Smooth muscle cell of the coronary artery (primary cell): ENCODE measurements around the gene ETFBKMT. TPM values are rescaled to one million over a fixed set of nuclear protein-coding genes. Genes with fewer than 3 reads are reported as not detected.

Source experiments
- total RNA-seq: library from RNA; depleted of rRNA; stranded (reverse); fragments of >200 nt; gene quantifications from 2 replicates; pipeline ENCODE4 v1.2.3, GENCODE V29; 2014; ENCODE audit warnings: low replicate concordance

Gene ETFBKMT
- 2.2 and 3.6 TPM in 2 replicates for total RNA-seq

GRCh38 chr12:31659087-31659942, at the start of gene ETFBKMT:
TSS of gene ETFBKMT (plus strand) at chr12:31659688. CDS start at chr12:31661954, 2,266 bp downstream.

Other genes starting within 250 kb of the ETFBKMT start
- gene DENND5B, start 68.6 kb upstream of the ETFBKMT start, total RNA-seq: 4.2 and 8.4 TPM in 2 replicates
- 7.8 and 12.6 TPM in 2 replicates for gene AMN1, start 69.3 kb downstream of the ETFBKMT start, total RNA-seq